ENCODE results near the gene CDK14. TPM values are rescaled to one million over a fixed set of nuclear protein-coding genes. Genes with fewer than 3 reads are reported as not detected.

CDK14 gene
- total and polyA plus RNA-seq, 10 of the 15 experiments (the other 5 are each of a cell fraction or from before 2014, with no cell fraction given) = 6.5 to 61.3 (median 24.2) TPM

DNA sequence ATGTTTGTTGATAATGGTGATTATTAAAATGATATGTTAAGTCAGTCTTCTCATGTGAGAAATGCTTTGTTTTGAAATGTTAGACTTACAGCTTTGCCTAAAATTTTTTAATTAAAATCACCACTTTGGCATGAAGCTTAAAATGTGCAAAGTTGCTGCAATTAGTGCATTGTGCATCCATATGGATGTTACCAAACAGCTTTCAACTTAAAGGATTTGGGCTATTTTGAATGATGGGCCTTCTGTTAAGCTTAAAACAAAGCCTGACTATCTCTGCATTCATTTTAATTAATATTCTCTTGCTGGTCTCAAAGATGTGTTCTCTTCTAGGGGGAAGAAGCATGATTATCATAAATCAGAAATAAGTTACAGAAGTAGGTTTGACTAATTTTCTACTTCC lies 603.5 kb downstream of the CDK14 start:
- ChIA-PET SMC1A (ENCODE audit: uncharacterized antibody, unreplicated experiment) (no interaction called here), POLR2A (no interaction called here), RAD21 (ENCODE audit: unreplicated experiment) (no interaction called here), CTCF (interaction anchor here (0.6 kb wide), 1 partner anchor 786 kb away, joined by 3 read pairs; no protein-coding TSS in a partner anchor)
- no peak overlapping the region for H3K9ac ChIP-seq (ENCODE audit: control insufficient read depth, insufficient read depth, low read length)
- no peaks in the 10 kb centered on the region for H3K27me3 ChIP-seq (replicated peaks in 1 of 2; ENCODE audit: control insufficient read depth in 2 of 2, insufficient read depth in 2 of 2, low read length in 1 of 2)
- no peaks in the 10 kb centered on the region for H3K9me3 ChIP-seq (replicated peaks; ENCODE audit: control insufficient read depth, insufficient read depth, low read length)
- no peaks in the 10 kb centered on the region for H3K4me1 ChIP-seq (ENCODE audit: control insufficient read depth, insufficient read depth, low read length)
- ATAC-seq (no peak), FAIRE-seq (no peak), DNase-seq (ENCODE audit: low read depth, low spot score) (no peak)
- in situ Hi-C loops (cut with MboI) (no loop called here), intact Hi-C loops (cut with micrococcal nuclease; ENCODE audit: unreplicated experiment) (no loop called here)
- TF ChIP-seq MEF2A (IDR thresholded peaks at IDR 0.05; ENCODE audit: insufficient read depth, low read depth, low read length) (no peak), GABPA (IDR thresholded peaks at IDR 0.05; ENCODE audit: low read depth) (no peak), JUND (IDR thresholded peaks at IDR 0.05; ENCODE audit: low read depth, low read length) (no peak), MYC (IDR thresholded peaks at IDR 0.05; ENCODE audit: insufficient read depth, insufficient read length, insufficient replicate concordance, low read length, severe bottlenecking) (no peak), KAT2A (conservative IDR thresholded peaks at IDR 0.05; ENCODE audit: control insufficient read depth, low read depth, low read length) (no peak), EGR1 (IDR thresholded peaks at IDR 0.05; ENCODE audit: borderline replicate concordance in 1 of 2, low read depth in 2 of 2, low read length in 2 of 2) (no peak), STAT1 (conservative IDR thresholded peaks at IDR 0.05) (no peak), FOS (IDR thresholded peaks at IDR 0.05; ENCODE audit: borderline replicate concordance, extremely low read depth, insufficient read length) (no peak), ZNF207 (IDR thresholded peaks at IDR 0.05; ENCODE audit: borderline replicate concordance) (no peak), ZNF24 (IDR thresholded peaks at IDR 0.05) (no peak)
- TF ChIP-seq, protein P1, sequence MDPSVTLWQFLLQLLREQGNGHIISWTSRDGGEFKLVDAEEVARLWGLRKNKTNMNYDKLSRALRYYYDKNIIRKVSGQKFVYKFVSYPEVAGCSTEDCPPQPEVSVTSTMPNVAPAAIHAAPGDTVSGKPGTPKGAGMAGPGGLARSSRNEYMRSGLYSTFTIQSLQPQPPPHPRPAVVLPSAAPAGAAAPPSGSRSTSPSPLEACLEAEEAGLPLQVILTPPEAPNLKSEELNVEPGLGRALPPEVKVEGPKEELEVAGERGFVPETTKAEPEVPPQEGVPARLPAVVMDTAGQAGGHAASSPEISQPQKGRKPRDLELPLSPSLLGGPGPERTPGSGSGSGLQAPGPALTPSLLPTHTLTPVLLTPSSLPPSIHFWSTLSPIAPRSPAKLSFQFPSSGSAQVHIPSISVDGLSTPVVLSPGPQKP (IDR thresholded peaks at IDR 0.05; ENCODE audit: low read depth, low read length) = no peak
- TF ChIP-seq, protein P2, sequence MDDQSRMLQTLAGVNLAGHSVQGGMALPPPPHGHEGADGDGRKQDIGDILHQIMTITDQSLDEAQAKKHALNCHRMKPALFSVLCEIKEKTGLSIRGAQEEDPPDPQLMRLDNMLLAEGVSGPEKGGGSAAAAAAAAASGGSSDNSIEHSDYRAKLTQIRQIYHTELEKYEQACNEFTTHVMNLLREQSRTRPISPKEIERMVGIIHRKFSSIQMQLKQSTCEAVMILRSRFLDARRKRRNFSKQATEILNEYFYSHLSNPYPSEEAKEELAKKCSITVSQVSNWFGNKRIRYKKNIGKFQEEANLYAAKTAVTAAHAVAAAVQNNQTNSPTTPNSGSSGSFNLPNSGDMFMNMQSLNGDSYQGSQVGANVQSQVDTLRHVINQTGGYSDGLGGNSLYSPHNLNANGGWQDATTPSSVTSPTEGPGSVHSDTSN (IDR thresholded peaks at IDR 0.05; ENCODE audit: insufficient replicate concordance, low read depth, low read length) = no peak
- TF ChIP-seq, protein P3, sequence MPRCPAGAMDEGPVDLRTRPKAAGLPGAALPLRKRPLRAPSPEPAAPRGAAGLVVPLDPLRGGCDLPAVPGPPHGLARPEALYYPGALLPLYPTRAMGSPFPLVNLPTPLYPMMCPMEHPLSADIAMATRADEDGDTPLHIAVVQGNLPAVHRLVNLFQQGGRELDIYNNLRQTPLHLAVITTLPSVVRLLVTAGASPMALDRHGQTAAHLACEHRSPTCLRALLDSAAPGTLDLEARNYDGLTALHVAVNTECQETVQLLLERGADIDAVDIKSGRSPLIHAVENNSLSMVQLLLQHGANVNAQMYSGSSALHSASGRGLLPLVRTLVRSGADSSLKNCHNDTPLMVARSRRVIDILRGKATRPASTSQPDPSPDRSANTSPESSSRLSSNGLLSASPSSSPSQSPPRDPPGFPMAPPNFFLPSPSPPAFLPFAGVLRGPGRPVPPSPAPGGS (IDR thresholded peaks at IDR 0.05; ENCODE audit: borderline replicate concordance, insufficient read depth, low read depth, low read length, poor library complexity, severe bottlenecking) = no peak
- TF ChIP-seq, protein P4, sequence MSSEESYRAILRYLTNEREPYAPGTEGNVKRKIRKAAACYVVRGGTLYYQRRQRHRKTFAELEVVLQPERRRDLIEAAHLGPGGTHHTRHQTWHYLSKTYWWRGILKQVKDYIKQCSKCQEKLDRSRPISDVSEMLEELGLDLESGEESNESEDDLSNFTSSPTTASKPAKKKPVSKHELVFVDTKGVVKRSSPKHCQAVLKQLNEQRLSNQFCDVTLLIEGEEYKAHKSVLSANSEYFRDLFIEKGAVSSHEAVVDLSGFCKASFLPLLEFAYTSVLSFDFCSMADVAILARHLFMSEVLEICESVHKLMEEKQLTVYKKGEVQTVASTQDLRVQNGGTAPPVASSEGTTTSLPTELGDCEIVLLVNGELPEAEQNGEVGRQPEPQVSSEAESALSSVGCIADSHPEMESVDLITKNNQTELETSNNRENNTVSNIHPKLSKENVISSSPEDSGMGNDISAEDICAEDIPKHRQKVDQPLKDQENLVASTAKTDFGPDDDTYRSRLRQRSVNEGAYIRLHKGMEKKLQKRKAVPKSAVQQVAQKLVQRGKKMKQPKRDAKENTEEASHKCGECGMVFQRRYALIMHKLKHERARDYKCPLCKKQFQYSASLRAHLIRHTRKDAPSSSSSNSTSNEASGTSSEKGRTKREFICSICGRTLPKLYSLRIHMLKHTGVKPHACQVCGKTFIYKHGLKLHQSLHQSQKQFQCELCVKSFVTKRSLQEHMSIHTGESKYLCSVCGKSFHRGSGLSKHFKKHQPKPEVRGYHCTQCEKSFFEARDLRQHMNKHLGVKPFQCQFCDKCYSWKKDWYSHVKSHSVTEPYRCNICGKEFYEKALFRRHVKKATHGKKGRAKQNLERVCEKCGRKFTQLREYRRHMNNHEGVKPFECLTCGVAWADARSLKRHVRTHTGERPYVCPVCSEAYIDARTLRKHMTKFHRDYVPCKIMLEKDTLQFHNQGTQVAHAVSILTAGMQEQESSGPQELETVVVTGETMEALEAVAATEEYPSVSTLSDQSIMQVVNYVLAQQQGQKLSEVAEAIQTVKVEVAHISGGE (CRISPR knock-in tag; IDR thresholded peaks at IDR 0.05) = no peak
- TF ChIP-seq, protein P5, sequence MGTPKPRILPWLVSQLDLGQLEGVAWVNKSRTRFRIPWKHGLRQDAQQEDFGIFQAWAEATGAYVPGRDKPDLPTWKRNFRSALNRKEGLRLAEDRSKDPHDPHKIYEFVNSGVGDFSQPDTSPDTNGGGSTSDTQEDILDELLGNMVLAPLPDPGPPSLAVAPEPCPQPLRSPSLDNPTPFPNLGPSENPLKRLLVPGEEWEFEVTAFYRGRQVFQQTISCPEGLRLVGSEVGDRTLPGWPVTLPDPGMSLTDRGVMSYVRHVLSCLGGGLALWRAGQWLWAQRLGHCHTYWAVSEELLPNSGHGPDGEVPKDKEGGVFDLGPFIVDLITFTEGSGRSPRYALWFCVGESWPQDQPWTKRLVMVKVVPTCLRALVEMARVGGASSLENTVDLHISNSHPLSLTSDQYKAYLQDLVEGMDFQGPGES (IDR thresholded peaks at IDR 0.05) = no peak
- no peak overlapping the region for H2AFZ ChIP-seq (ENCODE audit: control insufficient read depth, low read depth, low read length)
- no peaks in the 10 kb centered on the region for H4K20me1 ChIP-seq (ENCODE audit: control insufficient read depth, insufficient read depth)
- H3K27ac ChIP-seq (ENCODE audit: control insufficient read depth, insufficient read depth) = no peak overlapping the region
- H3K79me2 ChIP-seq (ENCODE audit: control insufficient read depth, insufficient read depth, low read length) = no peaks in the 10 kb centered on the region
- H3K4me3 ChIP-seq = no peak overlapping the region
- no peaks in the 10 kb centered on the region for H3K36me3 ChIP-seq (ENCODE audit: control insufficient read depth in 2 of 2, insufficient read depth in 2 of 2, low read length in 1 of 2)
- BruUV-seq (replicated peaks) = no TSS peak
- no peak overlapping the region for H3K4me2 ChIP-seq (ENCODE audit: control insufficient read depth, insufficient read depth)

All from GM12878 (cell line).